Gastrocnemius medialis (tissue), 4 donors: ENCODE measurements around the gene TWSG1. TPM values are rescaled to one million over a fixed set of nuclear protein-coding genes. Genes with fewer than 3 reads are reported as not detected.
"Not testable (repeated sequence)": the region's sequence is repeated elsewhere in the genome, so short reads cannot be mapped to it uniquely, and the experiment has no call there.

ENCODE experiments used
- ATAC-seq, 2 donors: fragments of 150-250 bp; one replicate each; pipeline ENCODE4 v1.9.1; 2016
- DNase-seq, 2 donors: peaks; one replicate each; pipeline ENCODE4 v3.0.0-alpha.2; 2019
- H3K27ac ChIP-seq, 4 donors: fragments of 200-600 bp; sonication (generic); 1 replicate in 1 of 4; 2 replicates in 3 of 4; pipeline ENCODE4 v1.5.1; 2016 to 2018; ENCODE audit warnings: mild to moderate bottlenecking in 2 of 4, moderate library complexity in 1 of 4
- H3K27me3 ChIP-seq, 3 donors: fragments of 200-600 bp; sonication (generic) in 2 of 3; 1 replicate in 1 of 3; 2 replicates in 2 of 3; pipeline versions ENCODE4 v1.5.1 to v1.6.0; 2016 to 2019; ENCODE audit warnings: mild to moderate bottlenecking in 1 of 3, moderate library complexity in 1 of 3
- H3K36me3 ChIP-seq, 2 donors: fragments of 200-600 bp; sonication (generic) in 1 of 2; one replicate each; pipeline ENCODE4 v1.5.1; 2017 to 2018
- H3K4me1 ChIP-seq, 2 donors: fragments of 200-600 bp; sonication (generic) in 1 of 2; one replicate each; pipeline ENCODE4 v1.5.1; 2016 to 2017; ENCODE audit warnings: mild to moderate bottlenecking in 2 of 2
- H3K4me3 ChIP-seq, 4 donors: fragments of 200-600 bp; sonication (generic) in 3 of 4; 1 replicate in 1 of 4; 2 replicates in 3 of 4; pipeline ENCODE4 v1.5.1; 2016 to 2019; ENCODE audit warnings: mild to moderate bottlenecking in 2 of 4
- H3K9me3 ChIP-seq, 3 donors: fragments of 200-600 bp; sonication (generic) in 2 of 3; 1 replicate in 1 of 3; 2 replicates in 2 of 3; pipeline ENCODE4 v1.5.1; 2016 to 2019
- POLR2A ChIP-seq, 2 donors: fragments of 450-650 bp; IDR thresholded peaks; one replicate each; pipeline ENCODE4 v1.6.1; 2017; ENCODE audit warnings: antibody characterized with exemption in 2 of 2, mild to moderate bottlenecking in 2 of 2, moderate library complexity in 2 of 2
- in situ Hi-C, 4 donors: fragments of 200-750 bp; cut with MboI; loops; one replicate each; pipeline versions ENCODE4 v1.15.0 to v1.8.0; 2017; ENCODE audit warnings: low sequenced_read_pairs in 4 of 4
- intact Hi-C: fragments of 100-400 bp; cut with DNase I; formaldehyde crosslinking; loops from one replicate; pipeline ENCODE4 v1.15.1; 2023; ENCODE audit warnings: low total_unique reads
- total RNA-seq, 4 donors: library from RNA; depleted of rRNA; stranded (reverse); fragments of >200 nt; gene quantifications; one replicate each; pipeline versions ENCODE4 v1.1.0 to v1.2.3, GENCODE V29; 2016
- TF ChIP-seq, protein P1 (sequence below), 5 experiments: fragments of 450-650 bp in 3 of 5; fragments of 200-600 bp in 2 of 5; sonication (generic) in 2 of 5; IDR thresholded peaks in 4 of 5; conservative IDR thresholded peaks in 1 of 5; 1 replicate in 4 of 5; 2 replicates in 1 of 5; pipeline ENCODE4 v1.5.1; 2016 to 2019; ENCODE audit warnings: antibody characterized with exemption in 5 of 5, mild to moderate bottlenecking in 3 of 5, moderate library complexity in 3 of 5

Gene TWSG1
- total RNA-seq, 4 donors from 2014 or later = 5.3 to 9.5 (median 8.1) TPM

DNA sequence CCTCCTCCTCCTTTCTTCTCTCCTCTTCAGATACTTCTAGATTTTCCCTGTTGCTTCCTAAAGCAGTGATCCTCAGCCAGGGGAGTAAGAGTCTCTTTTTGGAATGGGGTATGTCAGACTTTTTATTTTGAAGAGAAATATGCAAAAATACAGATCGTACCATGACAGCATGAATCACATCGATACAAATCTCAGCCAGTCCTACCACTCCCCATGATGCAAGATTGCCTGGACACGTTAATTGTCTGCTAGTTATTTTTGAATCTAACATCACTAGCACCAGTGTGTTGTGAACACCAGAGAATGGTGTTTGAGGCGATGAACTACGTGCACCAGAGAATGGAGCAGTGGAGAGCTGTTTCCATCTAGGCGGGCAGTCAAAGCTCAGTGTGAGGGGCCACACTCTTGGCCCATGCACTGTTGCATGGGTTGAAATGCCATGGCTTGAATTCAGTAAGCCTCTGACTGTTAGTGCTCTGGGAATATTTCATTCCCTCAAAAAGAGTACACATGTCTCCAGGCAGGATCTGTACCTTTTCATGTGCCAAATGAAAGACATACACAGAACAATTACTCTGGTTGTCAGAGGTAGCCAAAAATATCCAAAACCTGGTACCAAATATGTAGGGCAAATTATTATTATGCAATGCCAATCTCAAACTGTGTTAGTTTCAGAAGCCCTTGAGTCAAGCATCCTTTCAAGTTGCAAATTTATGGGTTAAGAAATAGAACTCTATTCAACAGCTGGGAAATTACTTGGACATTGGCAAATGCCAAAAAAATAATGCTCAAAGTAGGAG is 94.5 kb downstream of the TWSG1 start:
- no peaks in the 10 kb centered on the region for H3K4me1 ChIP-seq
- DNase-seq = no peak
- H3K9me3 ChIP-seq = no peaks in the 10 kb centered on the region
- no peak for TF ChIP-seq POLR2A (IDR thresholded peaks at IDR 0.05)
- TF ChIP-seq, protein P1, sequence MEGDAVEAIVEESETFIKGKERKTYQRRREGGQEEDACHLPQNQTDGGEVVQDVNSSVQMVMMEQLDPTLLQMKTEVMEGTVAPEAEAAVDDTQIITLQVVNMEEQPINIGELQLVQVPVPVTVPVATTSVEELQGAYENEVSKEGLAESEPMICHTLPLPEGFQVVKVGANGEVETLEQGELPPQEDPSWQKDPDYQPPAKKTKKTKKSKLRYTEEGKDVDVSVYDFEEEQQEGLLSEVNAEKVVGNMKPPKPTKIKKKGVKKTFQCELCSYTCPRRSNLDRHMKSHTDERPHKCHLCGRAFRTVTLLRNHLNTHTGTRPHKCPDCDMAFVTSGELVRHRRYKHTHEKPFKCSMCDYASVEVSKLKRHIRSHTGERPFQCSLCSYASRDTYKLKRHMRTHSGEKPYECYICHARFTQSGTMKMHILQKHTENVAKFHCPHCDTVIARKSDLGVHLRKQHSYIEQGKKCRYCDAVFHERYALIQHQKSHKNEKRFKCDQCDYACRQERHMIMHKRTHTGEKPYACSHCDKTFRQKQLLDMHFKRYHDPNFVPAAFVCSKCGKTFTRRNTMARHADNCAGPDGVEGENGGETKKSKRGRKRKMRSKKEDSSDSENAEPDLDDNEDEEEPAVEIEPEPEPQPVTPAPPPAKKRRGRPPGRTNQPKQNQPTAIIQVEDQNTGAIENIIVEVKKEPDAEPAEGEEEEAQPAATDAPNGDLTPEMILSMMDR (IDR thresholded peaks at IDR 0.05 in 4 of 5, conservative IDR thresholded peaks at IDR 0.05 in 1 of 5) = no peak
- intact Hi-C loops (no loop called here), in situ Hi-C loops (no loop called here)
- peak overlapping the region in 2 of 4 donors; percentile 48 to 59 for H3K27ac ChIP-seq
- no peaks in the 10 kb centered on the region for H3K36me3 ChIP-seq
- H3K4me3 ChIP-seq = no peak overlapping the region
- no peaks in the 10 kb centered on the region for H3K27me3 ChIP-seq
- peak; percentile 49 to 84 for ATAC-seq

DNA sequence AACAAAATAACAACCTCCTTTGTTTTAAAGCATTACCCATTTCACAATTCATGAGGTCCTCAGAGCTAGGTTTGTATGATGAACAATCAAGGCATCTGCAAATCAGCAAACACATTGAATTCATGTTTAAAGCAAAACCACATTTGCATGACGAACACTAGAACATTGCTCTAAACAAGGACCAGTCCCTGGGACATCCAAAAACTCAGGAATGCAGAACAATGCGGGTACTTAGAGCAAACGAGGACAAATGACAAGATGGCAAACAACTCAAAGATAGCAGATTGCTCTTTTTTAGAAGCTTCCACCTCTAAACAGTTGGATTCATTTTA is 95.1 kb downstream of the TWSG1 start:
- Histone ChIP-seq H3K4me1 (no peaks in the 10 kb centered on the region), H3K27me3 (no peaks in the 10 kb centered on the region), H3K4me3 (no peak overlapping the region), H3K36me3 (no peaks in the 10 kb centered on the region), H3K27ac (no peak overlapping the region), H3K9me3 (no peaks in the 10 kb centered on the region)
- intact Hi-C loops = no loop called here
- no peak for DNase-seq
- ATAC-seq = peak; percentile 18 to 55
- no peak for TF ChIP-seq POLR2A (IDR thresholded peaks at IDR 0.05)
- TF ChIP-seq, protein P1 (IDR thresholded peaks at IDR 0.05 in 4 of 5, conservative IDR thresholded peaks at IDR 0.05 in 1 of 5) = no peak
- in situ Hi-C loops = no loop called here

DNA sequence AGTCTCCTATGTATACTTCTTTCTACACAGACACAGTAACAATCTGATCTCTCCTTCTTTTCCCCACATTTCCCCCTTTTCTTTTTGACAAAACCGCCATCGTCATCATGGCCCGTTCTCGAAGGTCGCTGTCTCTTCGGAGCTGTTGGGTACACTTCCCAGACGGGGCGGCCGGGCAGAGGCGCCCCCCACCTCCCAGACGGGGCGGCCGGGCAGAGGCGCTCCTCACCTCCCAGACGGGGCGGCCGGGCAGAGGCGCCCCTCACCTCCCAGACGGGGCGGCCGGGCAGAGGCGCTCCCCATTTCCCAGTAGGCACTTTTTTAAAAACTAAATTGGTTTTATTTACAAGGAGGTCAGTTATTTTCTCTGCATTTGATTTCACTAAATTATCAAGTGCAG is 95.7 kb downstream of the TWSG1 start:
- H3K9me3 ChIP-seq, H3K4me1 ChIP-seq, DNase-seq, ATAC-seq, H3K27ac ChIP-seq, H3K4me3 ChIP-seq, H3K36me3 ChIP-seq, H3K27me3 ChIP-seq, intact Hi-C loops, in situ Hi-C loops: not testable (repeated sequence)

DNA sequence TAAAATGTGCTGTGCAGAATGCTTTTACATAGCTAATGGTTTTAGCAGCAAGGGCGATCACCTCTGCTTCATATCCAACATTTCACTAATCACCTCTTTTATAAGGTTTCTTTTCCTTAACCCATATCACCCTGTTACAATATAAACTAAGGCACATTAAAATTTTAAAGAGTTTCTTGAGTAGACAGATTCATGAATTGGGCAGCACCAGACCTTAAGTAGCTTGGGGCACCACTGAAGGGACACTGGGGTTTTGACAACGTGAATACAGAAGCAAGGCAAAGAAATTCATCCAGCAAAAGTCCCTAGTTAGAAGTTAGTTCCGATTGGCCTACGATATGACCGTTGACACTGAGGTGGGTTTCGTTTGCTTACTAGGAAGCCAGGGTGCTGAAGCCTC is 96.7 kb downstream of the TWSG1 start:
- H3K4me3 ChIP-seq = no peak overlapping the region
- no peak overlapping the region for H3K27ac ChIP-seq
- H3K4me1 ChIP-seq = no peaks in the 10 kb centered on the region
- no peaks in the 10 kb centered on the region for H3K36me3 ChIP-seq
- in situ Hi-C loops = no loop called here
- H3K27me3 ChIP-seq = no peaks in the 10 kb centered on the region
- ATAC-seq = no peak
- no peaks in the 10 kb centered on the region for H3K9me3 ChIP-seq
- DNase-seq = no peak
- TF ChIP-seq POLR2A (IDR thresholded peaks at IDR 0.05) = no peak
- TF ChIP-seq, protein P1 (IDR thresholded peaks at IDR 0.05 in 4 of 5, conservative IDR thresholded peaks at IDR 0.05 in 1 of 5) = no peak
- intact Hi-C loops = no loop called here

DNA sequence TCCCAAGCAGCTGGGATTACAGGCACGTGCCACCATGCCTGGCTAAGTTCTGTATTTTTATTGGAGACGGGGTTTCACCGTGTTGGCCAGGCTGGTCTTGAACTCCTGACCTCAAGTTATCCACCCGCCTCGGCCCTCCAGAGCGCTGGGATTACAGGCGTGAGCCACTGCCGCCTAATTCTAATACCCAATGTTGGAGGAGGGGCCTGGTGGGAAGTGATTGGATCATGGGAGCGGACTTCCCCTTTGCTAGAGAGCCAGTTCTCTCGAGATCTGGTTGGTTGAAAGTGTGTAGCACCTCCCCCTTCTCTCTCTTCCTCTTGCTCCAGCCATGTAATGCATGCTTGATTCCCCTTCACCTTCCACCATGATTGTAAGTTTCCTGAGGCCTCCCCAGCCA is 98.5 kb downstream of the TWSG1 start:
- ATAC-seq, in situ Hi-C loops, H3K36me3 ChIP-seq: not testable (repeated sequence)

DNA sequence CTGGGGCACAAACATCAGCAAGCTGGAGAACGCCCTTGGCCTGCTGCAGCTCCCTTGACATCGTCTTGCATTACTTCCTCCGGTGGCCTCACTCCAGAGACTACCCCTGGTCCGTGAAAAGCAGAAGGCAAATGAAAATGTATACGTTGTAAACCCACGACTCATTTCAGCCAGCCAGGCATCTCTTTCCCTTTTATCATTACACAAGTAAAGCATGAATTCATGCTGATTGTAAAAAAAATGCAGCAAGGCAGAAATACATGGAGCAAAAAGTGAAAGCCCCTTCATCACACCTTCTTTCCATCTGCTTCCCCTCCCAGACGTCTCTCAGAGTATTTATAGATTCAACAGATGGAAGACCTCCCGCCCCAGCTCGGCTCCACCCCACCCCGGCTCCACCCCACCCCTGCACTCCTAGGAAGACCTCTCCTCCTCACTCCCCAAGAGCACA is 99.1 kb downstream of the TWSG1 start:
- Histone ChIP-seq H3K36me3 (no peaks in the 10 kb centered on the region), H3K27me3 (no peaks in the 10 kb centered on the region), H3K9me3 (no peaks in the 10 kb centered on the region), H3K4me3 (no peak overlapping the region), H3K27ac (no peak overlapping the region), H3K4me1 (no peaks in the 10 kb centered on the region)
- in situ Hi-C loops = no loop called here
- ATAC-seq (no peak), DNase-seq (no peak)
- TF ChIP-seq POLR2A (IDR thresholded peaks at IDR 0.05) = no peak
- TF ChIP-seq, protein P1 (IDR thresholded peaks at IDR 0.05 in 4 of 5, conservative IDR thresholded peaks at IDR 0.05 in 1 of 5) = no peak
- intact Hi-C loops = no loop called here

More for the DNA sequence above, 98.5 kb downstream of the TWSG1 start:
- H3K4me3 ChIP-seq, intact Hi-C loops, H3K27ac ChIP-seq, H3K9me3 ChIP-seq, DNase-seq, H3K27me3 ChIP-seq, H3K4me1 ChIP-seq: not testable (repeated sequence)
